Astrocyte (in vitro differentiated cells and primary cell): ENCODE results near the gene IL12RB1. TPM values are rescaled to one million over a fixed set of nuclear protein-coding genes. Genes with fewer than 3 reads are reported as not detected.

ENCODE experiments used
- DNase-seq: peaks from one replicate; pipeline ENCODE4 v3.0.0-alpha.2; 2010; ENCODE audit warnings: low read depth
- FAIRE-seq: peaks from 2 replicates; lab custom pipeline; 2011; peaks lifted over from hg19 to GRCh38; lab: Jason Lieb, UNC
- H2AFZ ChIP-seq: 2 replicates; pipeline ENCODE4 v1.6.0; 2012; ENCODE audit warnings: low read depth, low read length, inconsistent platforms
- H3K27ac ChIP-seq: 2 replicates; pipeline ENCODE4 v1.5.1; 2011; ENCODE audit warnings: low read depth, low read length, inconsistent platforms
- H3K27me3 ChIP-seq: 2 replicates; pipeline ENCODE4 v1.6.0; 2011; ENCODE audit warnings: low read length, inconsistent platforms; ENCODE audit not compliant: insufficient read depth
- H3K36me3 ChIP-seq: 2 replicates; pipeline ENCODE4 v1.5.1; 2011; ENCODE audit warnings: low read length, inconsistent platforms; ENCODE audit not compliant: insufficient read depth
- H3K4me1 ChIP-seq: 2 replicates; pipeline ENCODE4 v1.5.1; 2011; ENCODE audit warnings: low read length, inconsistent platforms; ENCODE audit not compliant: insufficient read depth
- H3K4me2 ChIP-seq: 2 replicates; pipeline ENCODE4 v1.6.0; 2012; ENCODE audit warnings: low read length, inconsistent platforms
- H3K4me3 ChIP-seq: 2 replicates; pipeline ENCODE4 v1.5.1; 2011; ENCODE audit warnings: low read depth, mild to moderate bottlenecking, low read length, inconsistent platforms; ENCODE audit not compliant: insufficient read depth
- H3K79me2 ChIP-seq: 2 replicates; pipeline ENCODE4 v1.6.0; 2012; ENCODE audit warnings: mild to moderate bottlenecking, low read length, inconsistent platforms; ENCODE audit not compliant: insufficient read depth
- H3K9ac ChIP-seq: 2 replicates; pipeline ENCODE4 v1.6.0; 2012; ENCODE audit warnings: mild to moderate bottlenecking, low read length, inconsistent platforms
- H3K9me3 ChIP-seq: 2 replicates; pipeline ENCODE4 v1.5.1; 2012; ENCODE audit warnings: low read depth, mild to moderate bottlenecking, low read length, inconsistent platforms; ENCODE audit not compliant: insufficient read depth
- H4K20me1 ChIP-seq: 2 replicates; pipeline ENCODE4 v1.6.0; 2012; ENCODE audit warnings: low read length, inconsistent platforms; ENCODE audit not compliant: insufficient read depth
- H3K27ac Mint-ChIP-seq: one replicate; pipeline ENCODE4 v1.8.0; 2021; ENCODE audit warnings: mild to moderate bottlenecking, mixed read lengths; ENCODE audit not compliant: unreplicated experiment
- H3K27me3 Mint-ChIP-seq: one replicate; pipeline ENCODE4 v1.8.0; 2021; ENCODE audit warnings: low read depth, mixed read lengths; ENCODE audit not compliant: unreplicated experiment
- H3K36me3 Mint-ChIP-seq: one replicate; pipeline ENCODE4 v1.8.0; 2021; ENCODE audit warnings: low read depth, mixed read lengths; ENCODE audit not compliant: unreplicated experiment
- H3K4me1 Mint-ChIP-seq: one replicate; pipeline ENCODE4 v1.8.0; 2021; ENCODE audit warnings: low read depth, mixed read lengths; ENCODE audit not compliant: unreplicated experiment
- H3K4me3 Mint-ChIP-seq: one replicate; pipeline ENCODE4 v1.8.0; 2021; ENCODE audit warnings: mild to moderate bottlenecking, moderate library complexity, mixed read lengths; ENCODE audit not compliant: unreplicated experiment
- H3K9me3 Mint-ChIP-seq: one replicate; pipeline ENCODE4 v1.8.0; 2021; ENCODE audit warnings: mild to moderate bottlenecking, mixed read lengths; ENCODE audit not compliant: unreplicated experiment
- CTCF ChIP-seq: IDR thresholded peaks from 2 replicates; pipeline ENCODE4 v1.5.1; 2011; ENCODE audit warnings: low read depth, mild to moderate bottlenecking, inconsistent platforms, low read length, moderate library complexity; ENCODE audit not compliant: insufficient read depth
- EZH2 ChIP-seq: IDR thresholded peaks from 2 replicates; pipeline ENCODE4 v1.6.1; 2012; ENCODE audit warnings: mild to moderate bottlenecking, low read length, inconsistent platforms; ENCODE audit not compliant: insufficient read depth
- total RNA-seq: library from RNA; stranded (reverse); gene quantifications from 2 replicates; pipeline ENCODE4 v1.2.1, GENCODE V29; 2021

Gene IL12RB1
- total RNA-seq, 1 donor from 2014 or later, result 0.07 TPM

- no peak overlapping the region for H3K27ac ChIP-seq
- no peaks in the 10 kb centered on the region for H3K9me3 Mint-ChIP-seq
- no peak overlapping the region for H3K4me2 ChIP-seq
- TF ChIP-seq CTCF (no peak), EZH2 (no peak)
- peaks cover 2% of the 10 kb centered on the region for H3K4me1 ChIP-seq
- H3K27me3 Mint-ChIP-seq, result peaks cover 4% of the 10 kb centered on the region
- no peaks in the 10 kb centered on the region for H3K79me2 ChIP-seq
- no peak overlapping the region for H3K4me3 Mint-ChIP-seq
- H3K27ac Mint-ChIP-seq, result no peak overlapping the region
- H2AFZ ChIP-seq, result no peak overlapping the region
- no peaks in the 10 kb centered on the region for H3K36me3 ChIP-seq
- FAIRE-seq, result no peak
- H3K27me3 ChIP-seq, result no peaks in the 10 kb centered on the region
- H4K20me1 ChIP-seq, result no peaks in the 10 kb centered on the region
- peaks cover 4% of the 10 kb centered on the region for H3K4me1 Mint-ChIP-seq
- H3K4me3 ChIP-seq, result no peak overlapping the region
- no peak for DNase-seq
- H3K36me3 Mint-ChIP-seq, result peaks cover 6% of the 10 kb centered on the region
- H3K9ac ChIP-seq, result no peak overlapping the region
- no peaks in the 10 kb centered on the region for H3K9me3 ChIP-seq
These were observed 72.5 kb downstream of the IL12RB1 start for GRCh38 chr19:18014197-18014596.

- H3K4me1 Mint-ChIP-seq, result peaks cover 6% of the 10 kb centered on the region
- Histone ChIP-seq H3K27ac (no peak overlapping the region), H2AFZ (no peak overlapping the region), H3K4me1 (peaks cover 9% of the 10 kb centered on the region), H4K20me1 (no peaks in the 10 kb centered on the region), H3K79me2 (no peaks in the 10 kb centered on the region), H3K9me3 (no peaks in the 10 kb centered on the region), H3K27me3 (no peaks in the 10 kb centered on the region), H3K4me2 (no peak overlapping the region), H3K9ac (no peak overlapping the region), H3K36me3 (no peaks in the 10 kb centered on the region), H3K4me3 (no peak overlapping the region)
- no peak for TF ChIP-seq EZH2
- no peak for TF ChIP-seq CTCF
- FAIRE-seq (no peak), DNase-seq (no peak)
- no peaks in the 10 kb centered on the region for H3K9me3 Mint-ChIP-seq
- H3K36me3 Mint-ChIP-seq, result peaks cover 6% of the 10 kb centered on the region
- no peak overlapping the region for H3K4me3 Mint-ChIP-seq
- no peak overlapping the region for H3K27ac Mint-ChIP-seq
- H3K27me3 Mint-ChIP-seq, result peaks cover 4% of the 10 kb centered on the region
These were observed 73.3 kb downstream of the IL12RB1 start for GRCh38 chr19:18013210-18014111.

GRCh38 chr19:18010149-18010548, 76.6 kb downstream of the IL12RB1 start:
- no peak for FAIRE-seq
- TF ChIP-seq CTCF (no peak), EZH2 (no peak)
- H3K4me3 Mint-ChIP-seq, result no peak overlapping the region

More at GRCh38 chr19:18010149-18010548, 76.6 kb downstream of the IL12RB1 start:
- Histone ChIP-seq H3K4me2 (no peak overlapping the region), H3K36me3 (no peaks in the 10 kb centered on the region), H3K27ac (no peak overlapping the region), H3K27me3 (no peaks in the 10 kb centered on the region), H2AFZ (no peak overlapping the region), H4K20me1 (peaks cover 3% of the 10 kb centered on the region), H3K9ac (no peak overlapping the region), H3K4me1 (peaks cover 22% of the 10 kb centered on the region), H3K9me3 (no peaks in the 10 kb centered on the region), H3K4me3 (no peak overlapping the region), H3K79me2 (no peaks in the 10 kb centered on the region)
- peaks cover 3% of the 10 kb centered on the region for H3K36me3 Mint-ChIP-seq
- H3K27me3 Mint-ChIP-seq, result no peaks in the 10 kb centered on the region
- DNase-seq, result no peak
- H3K4me1 Mint-ChIP-seq, result peaks cover 2% of the 10 kb centered on the region
- H3K9me3 Mint-ChIP-seq, result no peaks in the 10 kb centered on the region
- H3K27ac Mint-ChIP-seq, result no peak overlapping the region
